NCI-H82 treated with DMSO at 0.1 percent for 48 hours (cell line): ENCODE measurements around the gene SLC51A.
"Not testable (repeated sequence)": the region's sequence is repeated elsewhere in the genome, so short reads cannot be mapped to it uniquely, and the experiment has no call there.

Source experiments
- DNase-seq: peaks from one replicate; lab custom pipeline; 2025; ENCODE audit not compliant: unreplicated experiment; lab: John Stamatoyannopoulos, UW

Gene SLC51A

GRCh38 chr3:196216089-196216564, at the start of gene SLC51A:
Gene SLC51A (plus strand): TSS chr3:196216534. CDS start chr3:196216713, 179 bp downstream.
- DNase-seq, result no peak

GRCh38 chr3:196166741-196167140, 49.6 kb upstream of the SLC51A start:
- DNase-seq, result no peak

GRCh38 chr3:196168808-196169391, 47.4 kb upstream of the SLC51A start:
- DNase-seq, result no peak

- no peak for DNase-seq
Observed at GRCh38 chr3:196169836-196170240, 46.5 kb upstream of the SLC51A start.

- DNase-seq, result not testable (repeated sequence)
Observed at GRCh38 chr3:196170296-196170695, 46.0 kb upstream of the SLC51A start.

- DNase-seq, result no peak
Observed at GRCh38 chr3:196174652-196175051, 41.7 kb upstream of the SLC51A start.

- no peak for DNase-seq
Observed at GRCh38 chr3:196175116-196175625, 41.2 kb upstream of the SLC51A start.

GRCh38 chr3:196175722-196176121, 40.6 kb upstream of the SLC51A start:
- DNase-seq, result no peak

- DNase-seq, result no peak
Observed at GRCh38 chr3:196177567-196177966, 38.8 kb upstream of the SLC51A start.

- DNase-seq, result no peak
Observed at GRCh38 chr3:196177967-196178366, 38.4 kb upstream of the SLC51A start.

- no peak for DNase-seq
Observed at GRCh38 chr3:196178993-196179379, 37.3 kb upstream of the SLC51A start.

GRCh38 chr3:196179380-196180308, 36.7 kb upstream of the SLC51A start:
- DNase-seq, result no peak

- no peak for DNase-seq
Observed at GRCh38 chr3:196180346-196180745, 36.0 kb upstream of the SLC51A start.

- no peak for DNase-seq
Observed at GRCh38 chr3:196181127-196181546, 35.2 kb upstream of the SLC51A start.

- not testable (repeated sequence) for DNase-seq
Observed at GRCh38 chr3:196184169-196184432, 32.2 kb upstream of the SLC51A start.

GRCh38 chr3:196184881-196185280, 31.5 kb upstream of the SLC51A start:
- DNase-seq, result no peak

- DNase-seq, result no peak
Observed at GRCh38 chr3:196186651-196187573, 29.4 kb upstream of the SLC51A start.

GRCh38 chr3:196189566-196190347, 26.6 kb upstream of the SLC51A start:
- no peak for DNase-seq

GRCh38 chr3:196192036-196192523, 24.3 kb upstream of the SLC51A start:
- DNase-seq, result no peak

- no peak for DNase-seq
Observed at GRCh38 chr3:196192524-196193051, 23.7 kb upstream of the SLC51A start.
